ENCODE measurements around the gene PLOD2.

The PLOD2 gene

GRCh38 chr3:146092230-146092629, 68.8 kb downstream of the PLOD2 start:
- no peak for DNase-seq

DNA sequence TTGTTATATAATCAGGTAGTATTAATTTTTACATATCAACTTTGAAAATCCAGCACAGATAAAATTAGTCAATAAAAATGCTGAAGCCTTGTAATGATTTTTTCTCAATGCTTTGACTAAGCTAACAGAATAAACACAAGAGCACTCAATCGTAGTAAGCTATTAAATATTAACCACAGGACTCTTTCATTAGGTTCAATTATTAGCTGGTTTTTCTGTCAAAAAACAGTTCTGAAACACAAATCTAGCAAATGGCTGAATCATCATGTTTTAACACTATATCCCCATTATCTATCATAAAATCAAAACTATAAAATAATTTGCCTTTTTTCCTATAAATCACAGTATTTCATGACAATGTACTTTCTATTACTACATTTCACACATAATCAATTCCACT, 69.6 kb downstream of the PLOD2 start:
- DNase-seq, result no peak

DNA sequence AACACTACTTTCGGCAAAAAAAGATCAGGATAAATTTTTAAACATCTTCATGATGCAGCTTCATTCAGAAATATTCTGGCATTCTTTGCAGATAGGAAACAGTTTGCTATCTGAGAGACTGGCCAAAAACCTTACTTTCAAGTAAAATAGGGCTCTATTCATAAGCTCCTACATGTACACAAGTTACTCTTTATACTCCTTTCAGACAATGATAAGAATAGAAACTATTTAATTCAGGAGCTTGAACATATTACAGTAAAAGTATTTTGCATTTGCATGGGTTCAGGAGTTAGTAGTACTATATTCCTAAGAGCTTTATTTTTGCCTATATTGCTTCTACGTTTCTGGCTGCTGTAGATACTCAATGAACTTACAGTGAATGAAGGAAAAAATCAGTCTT, 70.5 kb downstream of the PLOD2 start:
- no peak for DNase-seq

DNA sequence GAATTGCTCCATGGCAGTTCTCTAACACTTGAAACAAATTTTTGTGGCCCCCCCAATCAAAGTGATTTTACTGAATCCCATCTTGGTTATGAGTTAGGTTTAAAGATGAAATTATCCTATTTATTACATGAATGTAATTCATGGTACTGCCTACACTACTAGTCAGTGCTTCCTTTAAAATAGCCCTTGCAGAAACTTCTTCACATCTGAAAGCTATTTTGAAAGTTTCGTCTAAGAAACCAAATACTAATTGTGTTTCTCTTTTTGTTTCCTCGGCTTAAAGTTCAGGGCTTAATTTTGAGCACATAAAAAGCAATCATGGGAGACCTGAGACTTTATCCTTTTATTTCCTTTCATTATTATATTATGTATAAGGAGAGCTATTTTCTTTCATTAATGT, 72.1 kb downstream of the PLOD2 start:
- DNase-seq, result no peak

- no peak for DNase-seq
These were observed 73.9 kb downstream of the PLOD2 start for GRCh38 chr3:146087116-146087515.

GRCh38 chr3:146086211-146086610, 74.8 kb downstream of the PLOD2 start:
- no peak for DNase-seq

GRCh38 chr3:146085678-146086077, 75.3 kb downstream of the PLOD2 start:
- no peak for DNase-seq

- no peak for DNase-seq
These were observed 80.4 kb downstream of the PLOD2 start for GRCh38 chr3:146080578-146080977.

DNA sequence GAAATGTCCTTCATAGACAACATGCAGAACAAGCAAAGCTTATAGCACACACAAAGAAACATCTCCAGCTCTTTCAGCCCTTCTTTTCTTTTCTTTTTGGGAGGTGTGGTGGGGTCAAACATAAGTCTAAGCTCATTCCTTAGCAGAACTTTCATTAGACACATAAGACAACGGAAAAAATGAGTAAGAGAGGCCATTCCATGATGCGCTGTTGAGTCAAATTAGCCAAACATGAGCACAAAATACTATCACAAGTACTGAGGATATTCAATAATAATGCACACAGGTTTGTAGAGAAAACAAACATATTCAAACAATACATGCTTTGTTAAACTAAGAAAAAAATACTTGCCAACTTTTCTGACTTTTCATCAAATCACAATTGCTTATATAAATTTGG, 83.0 kb downstream of the PLOD2 start:
- no peak for DNase-seq

DNA sequence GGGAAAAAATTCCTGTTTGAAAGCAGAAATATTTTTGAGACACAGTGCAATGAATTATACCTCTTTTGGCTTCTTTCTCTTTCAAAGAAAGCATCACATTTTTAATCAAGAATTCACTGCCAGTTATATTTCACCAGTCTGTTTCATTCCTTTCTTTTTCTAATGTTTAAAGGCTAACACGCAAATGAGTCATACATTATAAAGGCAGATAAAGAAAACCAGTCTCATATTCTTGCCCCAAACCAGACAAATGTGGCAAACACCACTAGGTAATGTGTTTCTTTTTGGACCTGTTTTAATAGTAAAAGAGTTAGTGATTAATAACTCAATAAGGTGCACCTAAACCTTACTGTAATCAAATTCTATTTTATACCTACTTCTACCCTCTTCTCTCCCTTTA, 83.8 kb downstream of the PLOD2 start:
- no peak for DNase-seq

DNA sequence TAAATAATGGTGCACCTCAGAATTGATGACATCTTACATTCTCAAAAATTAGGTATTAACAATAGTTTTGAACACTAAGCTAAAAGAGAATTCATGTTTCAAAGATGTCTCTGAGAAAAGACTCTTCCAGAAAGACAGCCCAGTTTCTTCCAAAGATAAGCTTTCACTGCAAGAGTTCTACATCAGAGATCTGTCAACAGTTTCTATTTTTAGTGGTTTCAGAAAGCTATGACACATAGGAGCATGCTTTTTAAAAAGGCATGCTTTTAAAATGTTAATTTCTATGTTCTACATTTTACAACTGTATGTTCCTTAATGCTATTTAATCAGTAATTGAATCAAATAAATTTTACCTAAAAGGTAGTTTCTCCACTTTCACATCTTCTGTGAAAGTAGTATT, 88.2 kb downstream of the PLOD2 start:
- no peak for DNase-seq

DNA sequence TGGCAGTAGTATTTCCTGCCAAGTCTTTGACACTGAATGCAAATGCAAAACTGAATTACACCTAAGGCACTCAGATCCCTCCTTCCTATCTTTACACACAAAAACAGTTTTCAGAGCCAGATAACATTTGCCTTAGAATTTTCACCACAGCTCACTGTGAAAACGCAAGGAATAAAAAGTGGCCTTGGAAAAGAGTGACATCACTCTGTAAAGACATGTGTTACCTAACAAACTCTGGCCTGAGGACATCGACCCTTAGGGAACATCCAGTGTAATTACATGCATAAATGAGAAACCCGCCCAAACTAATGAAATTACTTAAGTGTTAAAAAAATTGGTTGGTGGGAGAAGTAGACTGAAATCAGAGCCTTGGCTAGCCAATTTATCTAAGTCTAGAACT, 88.9 kb downstream of the PLOD2 start:
- DNase-seq, result no peak

DNA sequence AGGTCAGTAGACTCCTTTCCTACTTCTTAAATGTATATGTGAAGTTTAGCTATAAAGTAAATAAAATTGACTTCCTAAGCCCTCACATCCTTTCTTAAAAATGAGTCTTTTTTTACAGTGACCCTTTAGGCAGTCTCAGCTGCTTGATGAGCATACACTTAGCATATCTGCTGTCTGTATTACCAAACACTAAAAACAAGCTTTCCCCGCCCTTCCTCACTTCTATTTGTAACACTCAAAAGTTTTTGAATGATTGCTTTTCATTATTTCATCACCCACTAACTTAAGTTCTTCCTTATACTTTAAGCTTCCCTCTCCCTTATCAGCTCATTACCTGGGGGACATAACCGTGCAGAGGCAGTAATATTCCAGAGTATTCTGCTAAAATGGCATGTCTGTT, 89.4 kb downstream of the PLOD2 start:
- no peak for DNase-seq

DNA sequence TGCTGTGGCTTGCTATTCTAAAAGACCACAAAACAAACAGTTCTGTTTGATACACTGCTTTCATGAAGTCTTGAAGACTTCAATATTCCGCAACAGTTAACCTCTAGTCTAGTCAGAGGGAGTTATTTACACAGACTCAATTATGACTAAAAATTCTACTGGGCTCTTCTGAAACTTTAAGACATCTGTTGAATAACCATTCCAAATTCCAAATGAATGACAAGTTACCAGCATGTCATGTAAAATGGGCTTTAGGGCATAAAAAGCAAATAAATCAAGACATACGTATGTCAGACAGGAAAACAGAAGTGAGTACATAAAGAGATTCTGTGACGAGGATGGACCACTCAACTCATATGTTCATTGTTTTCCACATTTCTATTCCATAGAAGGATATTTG, 93.9 kb downstream of the PLOD2 start:
- no peak for DNase-seq

DNA sequence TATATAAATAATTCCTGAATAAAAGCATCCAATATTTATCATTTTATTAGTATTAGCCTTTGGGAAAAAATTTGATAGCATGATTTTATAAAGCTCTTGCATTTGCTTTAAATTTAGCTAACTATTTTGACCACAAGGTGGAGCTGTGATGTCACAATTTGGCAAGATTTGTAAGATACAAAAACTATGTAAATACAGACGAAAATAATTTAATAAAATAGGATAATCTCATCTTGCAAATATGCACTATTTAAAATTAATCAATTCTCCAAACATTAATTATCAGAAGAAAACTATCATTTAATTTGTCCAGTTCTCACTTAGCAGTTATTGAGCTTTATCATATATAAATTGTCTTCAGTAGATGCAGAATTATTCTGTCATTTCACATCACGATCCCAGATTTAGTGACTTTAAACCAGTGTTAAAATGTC, 95.4 kb downstream of the PLOD2 start:
- DNase-seq, result no peak

DNA sequence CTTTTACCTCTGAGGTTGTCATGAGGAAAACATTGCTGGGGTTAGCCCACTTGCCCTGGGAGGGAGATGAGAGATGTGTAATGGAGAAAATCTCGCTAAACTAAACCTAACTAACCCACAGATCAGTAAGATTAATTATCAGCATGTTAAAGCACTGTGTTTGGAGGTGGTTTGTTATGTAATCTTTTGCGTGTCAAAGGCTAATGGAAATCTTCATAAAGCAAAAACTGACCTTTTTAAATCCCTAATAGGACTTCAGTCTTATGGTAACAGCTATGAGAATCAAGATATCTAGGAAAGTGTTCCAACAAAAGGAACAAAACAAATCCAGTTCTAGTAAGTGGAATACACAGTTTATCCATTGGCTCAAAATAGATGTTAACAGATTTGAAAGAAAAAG, 102.7 kb downstream of the PLOD2 start:
- no peak for DNase-seq

DNA sequence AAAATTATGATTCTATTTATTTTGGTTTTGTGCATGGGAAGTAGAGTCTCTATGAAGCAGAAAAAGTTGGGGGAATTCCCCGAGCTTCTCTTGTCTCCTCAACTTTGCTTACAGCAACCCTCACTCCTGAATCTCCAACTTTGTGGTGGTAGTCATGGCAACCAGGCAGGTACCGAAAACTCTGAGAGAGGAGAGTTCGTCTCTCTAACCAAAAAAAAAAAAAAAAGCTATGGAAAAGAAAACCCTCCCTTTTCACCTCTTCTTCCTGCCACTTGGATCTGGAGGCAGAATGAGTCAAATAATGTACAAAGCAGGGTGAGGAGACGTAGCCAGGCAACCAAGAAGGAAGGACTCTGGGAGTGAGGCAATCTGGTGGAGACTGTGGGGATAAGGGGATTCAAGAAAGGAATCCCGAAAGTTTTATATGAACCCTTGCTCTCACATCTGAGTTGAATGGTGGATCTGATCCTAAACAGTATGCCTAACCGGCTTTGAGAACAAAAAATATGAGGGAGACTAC, 108.1 kb downstream of the PLOD2 start:
- DNase-seq, result no peak

DNA sequence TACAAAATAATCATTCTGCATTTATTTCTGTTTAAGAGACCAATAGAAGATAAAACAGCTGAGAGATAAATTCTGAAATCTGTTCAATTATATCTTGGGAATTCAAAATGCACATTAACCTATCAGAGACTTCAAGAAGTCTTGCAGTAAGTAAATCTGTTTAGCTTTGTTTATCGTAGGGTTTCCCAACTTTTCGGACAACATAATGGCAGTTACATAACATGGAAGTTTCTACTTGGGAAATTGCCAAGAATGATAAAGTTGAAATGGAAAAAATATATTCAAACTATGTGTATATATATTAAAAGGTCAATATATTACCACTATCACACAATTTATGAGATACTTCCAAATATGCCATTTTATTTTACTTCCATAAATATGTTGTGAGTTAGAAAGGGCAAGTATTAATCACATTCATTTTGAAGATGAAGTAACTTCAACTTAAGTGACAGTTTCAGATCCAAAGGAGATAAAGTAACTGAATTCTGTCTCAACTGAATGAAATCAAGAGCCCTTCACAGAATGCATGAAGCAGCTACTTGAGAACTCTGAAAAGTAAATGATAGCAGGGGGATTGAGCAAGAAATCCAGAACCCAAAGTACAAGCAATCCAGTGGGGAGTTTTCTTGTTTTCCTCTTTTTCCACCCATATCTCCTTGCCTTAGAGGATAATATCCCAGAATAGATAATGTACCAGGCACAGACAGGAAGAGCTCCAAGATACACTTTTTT, 108.8 kb downstream of the PLOD2 start:
- DNase-seq, result no peak

DNA sequence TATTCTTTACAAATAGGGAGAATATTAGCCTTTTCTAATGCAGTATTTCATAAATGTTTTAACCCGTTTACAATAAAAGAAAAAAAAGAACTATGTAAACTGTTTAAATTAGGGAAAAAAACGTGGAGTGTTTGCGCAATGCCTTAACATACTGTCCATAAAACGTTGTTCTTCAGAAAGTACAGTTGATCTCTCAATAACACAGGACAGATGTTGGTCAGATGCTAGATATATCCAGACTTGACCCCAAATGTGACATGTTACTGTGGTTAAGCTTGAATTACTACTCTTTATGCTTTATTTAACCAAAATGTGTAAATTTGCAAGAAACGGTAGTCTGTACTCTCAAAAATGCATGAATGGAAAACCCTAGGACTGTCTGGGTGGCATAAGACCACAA, 110.3 kb downstream of the PLOD2 start:
- no peak for DNase-seq

DNA sequence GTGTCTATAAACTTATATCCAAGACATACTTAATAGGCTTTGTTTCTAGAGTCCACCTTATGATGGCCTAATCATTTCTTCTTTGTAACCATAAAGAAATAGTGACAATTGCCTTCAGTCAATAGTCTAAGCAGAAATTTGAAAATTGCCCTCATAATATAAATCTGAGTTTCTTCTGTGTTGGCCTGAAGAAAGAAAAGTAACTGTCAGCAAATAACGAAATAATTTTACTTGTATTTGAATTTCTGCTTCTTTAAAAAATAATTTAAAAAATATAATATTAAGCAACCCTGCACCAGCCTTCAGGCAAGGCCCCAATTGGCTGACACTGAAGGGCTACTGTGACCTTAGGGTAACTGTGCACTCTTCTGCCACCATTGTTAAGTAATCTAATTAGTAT, 113.5 kb downstream of the PLOD2 start:
- DNase-seq, result no peak

- DNase-seq, result no peak
These were observed 116.9 kb downstream of the PLOD2 start for GRCh38 chr3:146044046-146044445.

DNA sequence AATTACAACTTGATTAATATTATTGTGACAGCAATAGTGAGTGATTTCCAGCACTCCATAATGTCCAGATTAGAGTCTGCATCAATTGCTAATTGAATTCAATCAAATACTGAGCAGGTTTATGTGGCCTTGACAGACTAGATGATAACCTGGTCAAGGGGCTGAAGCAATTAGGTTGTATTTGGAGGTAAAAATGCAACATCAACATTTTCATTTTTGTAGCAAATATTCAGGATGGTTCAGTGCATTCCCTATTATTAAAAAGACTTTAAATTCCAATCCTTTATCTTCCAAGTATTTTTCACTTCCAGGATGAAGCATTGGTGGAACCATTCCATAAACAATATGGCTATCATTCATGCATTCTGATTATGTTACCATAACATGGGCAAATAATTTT, 120.4 kb downstream of the PLOD2 start:
- no peak for DNase-seq

DNA sequence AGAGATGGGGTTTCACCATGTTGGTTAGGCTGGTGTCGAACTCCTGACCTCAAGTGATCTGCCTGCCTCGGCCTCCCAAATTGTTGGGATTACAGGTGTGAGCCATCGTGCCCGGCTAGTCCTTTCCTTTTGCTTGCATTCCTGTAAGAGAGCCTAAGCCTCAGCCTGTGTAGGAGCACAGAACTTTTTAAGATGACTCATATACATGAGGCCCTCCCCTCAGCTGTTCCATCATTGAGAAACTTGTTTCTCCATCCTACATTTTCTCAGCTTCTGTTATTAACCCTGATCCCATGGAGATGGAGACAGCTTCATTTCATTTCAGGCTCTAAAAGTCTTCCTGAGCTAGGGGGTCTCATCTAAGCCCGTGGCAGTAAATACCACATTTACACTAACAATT, 123.3 kb downstream of the PLOD2 start:
- DNase-seq, result no peak

DNA sequence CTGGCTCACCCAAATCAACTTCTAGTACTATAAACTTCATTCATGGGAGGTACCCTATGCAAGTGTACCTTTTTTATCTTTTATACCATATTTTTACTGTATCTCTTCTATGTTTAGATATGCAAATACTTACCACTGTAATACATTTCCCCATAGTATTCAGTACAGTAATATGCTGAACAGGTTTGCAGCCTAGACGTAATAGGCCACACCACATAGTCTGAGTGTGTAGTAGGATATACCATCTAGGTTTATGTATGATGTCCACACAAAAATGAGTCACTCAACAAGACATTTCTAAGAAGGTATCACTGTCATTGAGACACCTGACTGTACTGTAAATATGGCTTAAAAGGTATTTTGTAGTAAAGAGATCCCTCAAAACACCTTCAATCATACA, 124.7 kb downstream of the PLOD2 start:
- DNase-seq, result no peak

- DNase-seq, result no peak
These were observed 125.6 kb downstream of the PLOD2 start for GRCh38 chr3:146035366-146035765.

Data from DMS 273 treated with DMSO at 0.1 percent for 48 hours (cell line).